GM12878 (cell line): ENCODE results near the gene WNT3A. TPM values are rescaled to one million over a fixed set of nuclear protein-coding genes. Genes with fewer than 3 reads are reported as not detected.

Experiments used
- ATAC-seq: fragments of 200-7000 bp; cut with Tn5 transposase; 3 replicates; pipeline ENCODE4 v1.9.1; 2020; ENCODE audit warnings: mild to moderate bottlenecking, moderate library complexity
- BruUV-seq: library from RNA; stranded (reverse); fragments of 400-500 nt; replicated peaks from 2 replicates; lab custom pipeline; 2021; lab: Mats Ljungman, UMichigan
- CTCF ChIA-PET: fragments of 300-600 bp; sonication (Branson Sonifier 250); formaldehyde crosslinking; extraction: SDS; loops from one replicate; lab custom pipeline; 2021; ENCODE audit warnings: inconsistent platforms; lab: Yijun Ruan, JAX
- POLR2A ChIA-PET: fragments of 350-600 bp; formaldehyde crosslinking; extraction: SDS; loops from one replicate; lab custom pipeline; 2021; ENCODE audit warnings: inconsistent platforms; lab: Charles Lee
- RAD21 ChIA-PET: fragments of 300-600 bp; sonication (Branson Sonifier 250); formaldehyde crosslinking; loops from one replicate; lab custom pipeline; 2023; ENCODE audit warnings: antibody characterized with exemption; ENCODE audit not compliant: unreplicated experiment; lab: Charles Lee
- SMC1A ChIA-PET: fragments of 300-600 bp; sonication (Branson Sonifier 250); formaldehyde crosslinking; loops from one replicate; lab custom pipeline; 2023; ENCODE audit not compliant: unreplicated experiment, uncharacterized antibody; lab: Charles Lee
- DNase-seq: peaks from one replicate; pipeline ENCODE4 v3.0.0-alpha.2; 2011; ENCODE audit warnings: low read depth, low spot score
- FAIRE-seq: peaks from 3 replicates; lab custom pipeline; 2011; peaks lifted over from hg19 to GRCh38; lab: Jason Lieb, UNC
- H2AFZ ChIP-seq: 2 replicates; pipeline ENCODE4 v1.6.0; 2011; ENCODE audit warnings: low read depth, low read length, control low read depth; ENCODE audit not compliant: control insufficient read depth
- H3K27ac ChIP-seq: 2 replicates; pipeline ENCODE4 v1.5.1; 2011; ENCODE audit warnings: control low read depth; ENCODE audit not compliant: control insufficient read depth, insufficient read depth
- H3K27me3 ChIP-seq, 2 experiments: replicated peaks in 1 of 2; 2 replicates each; pipeline versions ENCODE4 v1.6.0 to v1.6.1; 2011; ENCODE audit warnings: low read length in 1 of 2; ENCODE audit not compliant: control insufficient read depth in 2 of 2, insufficient read depth in 2 of 2
- H3K36me3 ChIP-seq, 2 experiments: 2 replicates each; pipeline ENCODE4 v1.5.1; 2011; ENCODE audit warnings: low read length in 1 of 2; ENCODE audit not compliant: control insufficient read depth in 2 of 2, insufficient read depth in 2 of 2
- H3K4me1 ChIP-seq: 2 replicates; pipeline ENCODE4 v1.6.1; 2011; ENCODE audit warnings: mild to moderate bottlenecking, low read length, moderate library complexity, mixed read lengths; ENCODE audit not compliant: control insufficient read depth, insufficient read depth
- H3K4me2 ChIP-seq: 2 replicates; pipeline ENCODE4 v1.6.0; 2011; ENCODE audit warnings: control low read depth; ENCODE audit not compliant: control insufficient read depth, insufficient read depth
- H3K4me3 ChIP-seq: fragments of 200-600 bp; sonication (generic); 2 replicates; pipeline ENCODE4 v1.5.1; 2016
- H3K79me2 ChIP-seq: 2 replicates; pipeline ENCODE4 v1.6.0; 2011; ENCODE audit warnings: low read length; ENCODE audit not compliant: control insufficient read depth, insufficient read depth
- H3K9ac ChIP-seq: 2 replicates; pipeline ENCODE4 v1.8.0; 2011; ENCODE audit warnings: low read length, control low read depth, mixed read lengths; ENCODE audit not compliant: control insufficient read depth, insufficient read depth
- H3K9me3 ChIP-seq: replicated peaks from 3 replicates; pipeline ENCODE4 v1.5.1; 2011; ENCODE audit warnings: mild to moderate bottlenecking, low read length; ENCODE audit not compliant: control insufficient read depth, insufficient read depth
- H4K20me1 ChIP-seq: 2 replicates; pipeline ENCODE4 v1.6.0; 2011; ENCODE audit not compliant: control insufficient read depth, insufficient read depth
- ASH2L ChIP-seq: fragments of 300-600, 200-600 bp; sonication (generic); IDR thresholded peaks from 2 replicates; pipeline ENCODE4 v1.6.1; 2017; ENCODE audit warnings: low read depth, mild to moderate bottlenecking, borderline replicate concordance
- BACH1 ChIP-seq: fragments of 450-650 bp; IDR thresholded peaks from 2 replicates; pipeline ENCODE4 v1.6.1; 2017; ENCODE audit warnings: mild to moderate bottlenecking, borderline replicate concordance
- CBX5 ChIP-seq: sonication (generic); IDR thresholded peaks from 2 replicates; pipeline ENCODE4 v1.6.1; 2016; ENCODE audit warnings: low read depth, moderate library complexity, mild to moderate bottlenecking, inconsistent platforms
- E2F4 ChIP-seq: IDR thresholded peaks from 2 replicates; pipeline ENCODE4 v1.6.1; 2012; ENCODE audit warnings: low read depth, low read length, improper control_type of control experiment
- FOXM1 ChIP-seq: IDR thresholded peaks from 2 replicates; pipeline ENCODE4 v1.6.1; 2012; ENCODE audit warnings: low read depth, mild to moderate bottlenecking, inconsistent platforms, low read length, moderate library complexity
- NFYA ChIP-seq: IDR thresholded peaks from 2 replicates; pipeline ENCODE4 v1.6.1; 2011; ENCODE audit warnings: low read depth, mild to moderate bottlenecking, low read length, improper control_type of control experiment, borderline replicate concordance
- POLR2A ChIP-seq: IDR thresholded peaks from 2 replicates; pipeline ENCODE4 v1.6.1; 2011; ENCODE audit warnings: low read depth, mild to moderate bottlenecking, low read length
- SIX5 ChIP-seq: IDR thresholded peaks from 2 replicates; pipeline ENCODE4 v1.6.1; 2011; ENCODE audit warnings: mild to moderate bottlenecking, low read depth, low read length, moderate library complexity; ENCODE audit not compliant: severe bottlenecking
- SP1 ChIP-seq: IDR thresholded peaks from one replicate; pipeline ENCODE4 v1.6.1; 2011; ENCODE audit warnings: low read depth, low read length
- ZBTB40 ChIP-seq: fragments of 450-650 bp; IDR thresholded peaks from 2 replicates; pipeline ENCODE4 v1.6.1; 2016; ENCODE audit warnings: mild to moderate bottlenecking, moderate library complexity, borderline replicate concordance
- ZNF384 ChIP-seq: IDR thresholded peaks from 2 replicates; pipeline ENCODE4 v1.6.1; 2012; ENCODE audit warnings: low read depth, mild to moderate bottlenecking, low read length, improper control_type of control experiment, borderline replicate concordance
- WGBS: methylation state at CpG from one replicate; pipeline ENCODE4 v1.1.6; 2016; ENCODE audit warnings: low lambda C conversion rate; ENCODE audit not compliant: insufficient replicate concordance, insufficient coverage; ENCODE audit errors: missing lambda C conversion rate; 5-methylcytosine and 5-hydroxymethylcytosine counted together
- in situ Hi-C: fragments of 300-500 bp; cut with MboI; formaldehyde crosslinking; loops from 9 replicates; pipeline ENCODE4 v1.14.3; 2018; ENCODE audit warnings: mixed read lengths
- intact Hi-C: fragments of 100-400 bp; cut with micrococcal nuclease; formaldehyde crosslinking; loops from one replicate; pipeline ENCODE4 v1.14.2; 2022; ENCODE audit not compliant: unreplicated experiment
- polyA plus RNA-seq, 11 experiments: library from polyadenylated mRNA; depleted of rRNA in 4 of 11; unstranded in 6 of 11; stranded (reverse) in 5 of 11; fragments of >200 nt; fragmentation: Nextera tagmentation in 4 of 11; fragmentation: Illumina TruSeq in 1 of 11; extraction: Ambion mirVana in 4 of 11; extraction: Trizol in 1 of 11; gene quantifications; 1 replicate in 1 of 11; 2 replicates in 10 of 11; pipeline versions ENCODE4 v1.2.1 to v1.2.3, GENCODE V29; 2011 to 2016; ENCODE audit warnings: inconsistent platforms in 2 of 11, missing spikeins in 2 of 11, low read depth in 1 of 11
- total RNA-seq, 4 experiments: library from RNA; depleted of rRNA in 3 of 4; stranded (reverse); fragments of >200 nt in 3 of 4; fragmentation: Illumina TruSeq in 1 of 4; extraction: Trizol in 1 of 4; gene quantifications; 2 replicates each; pipeline versions ENCODE4 v1.2.1 to v1.2.3, GENCODE V29; 2013 to 2021
- TF ChIP-seq, protein P1 (sequence below): fragments of 450-650 bp; conservative IDR thresholded peaks from 2 replicates; pipeline ENCODE4 v1.6.1; 2017; ENCODE audit warnings: mild to moderate bottlenecking, moderate library complexity

WNT3A gene
- total and polyA plus RNA-seq, 10 of the 15 experiments (the other 5 are each of a cell fraction or from before 2014, with no cell fraction given) = 0.16 TPM; not detected in 9

GRCh38 chr1:228037401-228038386, 30.9 kb downstream of the WNT3A start (continued):
- TF ChIP-seq ZBTB40 (no peak), ASH2L (no peak), BACH1 (peak; percentile 34; the same call in 1 of the 2 replicates), FOXM1 (no peak)

DNA sequence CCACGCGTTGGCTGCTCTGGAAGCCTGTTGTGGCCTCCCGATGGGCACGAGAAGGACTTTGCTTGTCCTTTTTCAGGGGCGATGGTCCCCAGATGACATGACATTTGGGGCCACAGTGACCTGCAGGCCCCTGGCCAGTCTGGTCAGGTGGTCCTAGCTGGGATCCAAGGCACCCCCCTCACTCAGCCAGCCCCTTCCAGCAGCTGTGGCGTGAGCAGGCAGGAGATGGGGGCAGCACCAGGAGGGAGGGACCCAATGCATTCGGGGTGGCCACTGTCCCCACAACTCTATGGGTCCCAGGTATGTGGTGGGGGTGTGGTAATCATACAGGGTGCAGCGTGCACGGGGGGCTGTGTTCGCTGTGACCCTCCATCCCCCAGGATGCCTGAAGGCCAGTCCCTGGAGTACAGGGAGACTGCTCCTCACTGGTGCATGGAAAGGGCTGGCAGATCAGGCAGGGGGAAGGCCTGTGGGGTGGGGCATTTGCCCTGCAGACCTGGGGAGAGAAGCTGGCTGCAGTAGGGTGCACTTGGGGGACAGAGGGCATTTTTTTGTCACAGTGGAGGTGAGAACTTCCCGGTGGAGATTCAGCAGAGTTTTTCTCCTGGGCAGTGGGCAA, 31.7 kb downstream of the WNT3A start:
- POLR2A ChIA-PET = no interaction called here
- CTCF ChIA-PET = no interaction called here
- TF ChIP-seq NFYA (no peak), ZNF384 (no peak), SIX5 (no peak), SP1 (no peak), POLR2A (no peak), E2F4 (no peak), CBX5 (no peak)
- TF ChIP-seq, protein P1, sequence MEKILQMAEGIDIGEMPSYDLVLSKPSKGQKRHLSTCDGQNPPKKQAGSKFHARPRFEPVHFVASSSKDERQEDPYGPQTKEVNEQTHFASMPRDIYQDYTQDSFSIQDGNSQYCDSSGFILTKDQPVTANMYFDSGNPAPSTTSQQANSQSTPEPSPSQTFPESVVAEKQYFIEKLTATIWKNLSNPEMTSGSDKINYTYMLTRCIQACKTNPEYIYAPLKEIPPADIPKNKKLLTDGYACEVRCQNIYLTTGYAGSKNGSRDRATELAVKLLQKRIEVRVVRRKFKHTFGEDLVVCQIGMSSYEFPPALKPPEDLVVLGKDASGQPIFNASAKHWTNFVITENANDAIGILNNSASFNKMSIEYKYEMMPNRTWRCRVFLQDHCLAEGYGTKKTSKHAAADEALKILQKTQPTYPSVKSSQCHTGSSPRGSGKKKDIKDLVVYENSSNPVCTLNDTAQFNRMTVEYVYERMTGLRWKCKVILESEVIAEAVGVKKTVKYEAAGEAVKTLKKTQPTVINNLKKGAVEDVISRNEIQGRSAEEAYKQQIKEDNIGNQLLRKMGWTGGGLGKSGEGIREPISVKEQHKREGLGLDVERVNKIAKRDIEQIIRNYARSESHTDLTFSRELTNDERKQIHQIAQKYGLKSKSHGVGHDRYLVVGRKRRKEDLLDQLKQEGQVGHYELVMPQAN = no peak

More for the DNA sequence above, 31.7 kb downstream of the WNT3A start:
- 52% methylated on average over 11 of the region's 11 CpGs for WGBS
- no peak for ATAC-seq
- Histone ChIP-seq H4K20me1 (no peaks in the 10 kb centered on the region; the same call in 1 of the 2 replicates), H3K79me2 (no peaks in the 10 kb centered on the region), H3K36me3 (no peaks in the 10 kb centered on the region), H3K27me3 (peaks cover 2 to 10% of the 10 kb centered on the region in 2 experiments; a peak in 2 of 4 replicates), H3K27ac (no peak overlapping the region), H3K9me3 (no peaks in the 10 kb centered on the region; the same call in 2 of the 3 replicates), H2AFZ (no peak overlapping the region), H3K4me1 (no peaks in the 10 kb centered on the region), H3K4me2 (0 out of 2 replicates have a peak overlapping the region, but pooled peaks have one; percentile 25), H3K9ac (no peak overlapping the region), H3K4me3 (no peak overlapping the region)
- FAIRE-seq = no peak
- in situ Hi-C loops = no loop called here
- ChIA-PET RAD21 (interaction anchor here (0.5 kb wide), 1 partner anchor 374 kb away, joined by 3 read pairs; no protein-coding TSS in a partner anchor), SMC1A (no interaction called here)
- no TSS peak for BruUV-seq
- no peak for DNase-seq
- intact Hi-C loops = no loop called here
